Hepatic stellate cell (primary cell): ENCODE measurements around the gene STX5.
"Not testable (repeated sequence)": the region's sequence is repeated elsewhere in the genome, so short reads cannot be mapped to it uniquely, and the experiment has no call there.

ENCODE experiments used
- DNase-seq: peaks from one replicate; pipeline ENCODE4 v3.0.0; 2011; ENCODE audit warnings: low spot score

Gene STX5

GRCh38 chr11:62854013-62854824 lies 22.4 kb upstream of the STX5 start:
- no peak for DNase-seq

GRCh38 chr11:62853279-62853965 lies 21.6 kb upstream of the STX5 start:
- DNase-seq = no peak

DNA sequence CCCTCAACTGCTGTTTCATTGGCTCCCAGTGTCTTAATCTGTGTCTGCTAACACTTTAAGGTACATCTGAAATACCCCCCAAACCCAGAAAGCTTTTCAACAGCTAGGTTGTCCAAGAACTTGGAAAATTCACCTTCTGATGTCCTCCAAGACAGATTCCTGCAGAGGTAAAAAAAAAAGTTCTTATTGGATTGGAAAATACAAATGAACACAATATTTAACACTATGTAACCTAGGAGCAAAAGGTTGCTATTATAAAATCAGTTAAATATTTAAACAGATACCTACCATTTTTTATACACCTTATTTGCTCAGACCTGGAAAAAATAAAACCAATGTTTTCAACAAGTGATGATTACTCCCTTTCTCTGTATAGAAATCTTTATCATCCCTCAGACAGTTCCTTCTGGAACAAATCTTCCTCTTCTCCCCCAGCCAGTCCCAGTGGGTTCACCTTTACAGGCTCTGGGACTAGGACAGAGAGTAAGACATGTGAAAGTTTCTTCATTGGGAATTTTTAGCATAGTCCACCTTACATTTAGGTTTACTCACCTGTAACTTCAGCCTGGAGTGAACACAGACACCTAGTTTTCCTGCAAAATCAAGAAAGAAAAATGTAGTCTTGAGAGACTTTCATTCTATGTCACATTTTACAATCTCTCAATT lies 20.8 kb upstream of the STX5 start:
- DNase-seq = no peak

DNA sequence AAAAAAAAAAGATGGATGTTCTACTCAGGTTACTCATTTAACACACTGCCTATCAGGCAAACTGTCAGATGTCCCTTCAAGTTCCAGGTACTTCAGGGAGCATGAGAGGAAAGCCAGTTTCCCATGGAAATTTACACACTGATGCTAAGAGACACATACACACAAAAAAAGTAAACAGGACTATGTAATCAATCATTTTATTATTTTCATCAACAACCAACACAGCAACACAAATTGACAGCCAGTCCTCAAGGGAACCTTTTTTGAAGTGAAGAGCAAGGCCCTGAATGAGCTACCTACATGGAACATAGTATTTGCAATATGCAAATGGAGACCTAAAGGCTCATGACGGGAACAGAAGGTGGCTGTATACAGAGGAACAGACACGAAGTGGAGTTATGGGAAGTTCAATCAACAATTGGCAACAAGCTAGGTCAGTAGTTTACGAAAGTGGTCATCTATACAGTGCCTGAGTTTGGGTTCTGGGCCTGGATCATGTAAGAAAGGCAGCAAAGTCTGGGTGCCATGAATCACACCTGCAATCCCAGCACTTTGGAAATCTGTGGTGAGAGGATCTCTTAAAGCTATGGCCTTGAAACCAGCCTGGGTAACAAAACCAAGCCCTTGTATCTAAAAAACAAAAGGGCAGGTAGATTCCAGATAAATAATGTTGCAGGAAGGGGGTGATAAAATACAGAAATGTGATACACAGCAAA lies 20.1 kb upstream of the STX5 start:
- no peak for DNase-seq

DNA sequence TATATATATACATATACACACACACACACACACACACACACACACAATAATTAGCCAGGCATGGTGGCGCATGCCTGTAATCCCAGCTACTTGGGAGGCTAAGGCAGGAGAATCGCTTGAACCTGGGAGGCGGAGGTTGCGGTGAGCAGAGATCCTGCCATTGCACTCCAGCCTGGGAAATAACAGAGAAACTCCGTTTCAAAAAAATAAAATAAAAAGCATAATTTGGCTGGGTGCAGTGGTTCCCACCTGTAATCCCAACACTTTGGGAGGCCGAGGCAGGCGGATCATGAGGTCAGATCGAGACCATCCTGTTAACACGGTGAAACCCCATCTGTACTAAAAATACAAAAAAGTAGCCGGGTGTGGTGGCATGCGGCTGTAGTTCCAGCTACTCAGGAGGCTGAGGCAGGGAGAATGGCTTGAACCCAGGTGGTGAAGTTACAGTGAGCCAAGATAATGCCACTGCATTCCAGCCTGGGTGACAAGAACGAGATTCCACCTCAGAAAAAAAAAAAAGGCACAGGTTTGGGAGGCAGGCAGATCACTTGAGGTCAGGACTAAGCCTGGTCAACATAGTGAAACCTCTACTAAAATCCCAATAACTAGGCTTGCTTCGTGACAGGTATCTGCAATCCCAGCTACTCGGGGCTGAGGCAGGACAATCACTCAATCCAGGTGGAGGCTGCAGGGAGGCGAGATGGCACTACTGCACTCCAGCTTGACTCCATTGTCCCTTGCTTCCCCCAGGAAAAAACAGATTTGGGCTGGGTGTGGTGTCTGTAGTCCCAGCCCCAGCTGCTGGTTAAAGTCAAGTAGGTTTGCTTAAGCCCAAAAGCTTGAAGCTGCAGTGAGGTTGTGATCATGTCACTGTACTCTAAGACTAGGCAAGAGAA lies 19.3 kb upstream of the STX5 start:
- no peak for DNase-seq

DNA sequence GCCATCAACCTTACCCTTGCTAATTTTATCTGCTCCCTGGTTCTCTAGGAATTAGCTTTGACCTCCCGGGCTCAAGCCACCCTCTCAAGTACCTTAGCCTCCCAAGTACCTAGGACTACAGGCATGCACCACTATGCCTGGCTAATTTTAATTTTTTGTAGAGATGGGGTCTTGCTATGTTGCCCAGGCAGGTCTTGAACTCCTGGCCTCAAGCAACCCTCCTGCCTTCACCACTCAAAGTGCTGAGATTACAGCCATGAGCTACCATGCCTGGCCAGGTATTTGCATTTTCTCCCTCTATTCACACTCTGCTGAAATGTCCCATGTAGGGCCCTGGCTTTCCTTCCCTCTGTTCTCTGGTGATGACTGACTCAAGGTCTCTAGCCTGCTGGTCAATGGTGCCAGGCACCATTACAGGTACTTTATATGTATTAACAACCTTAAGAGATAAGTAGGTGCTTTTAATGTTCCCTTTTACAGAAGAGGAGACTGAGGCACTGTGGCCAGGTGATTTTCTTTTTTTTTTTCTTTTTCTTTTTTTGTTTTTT lies 16.0 kb upstream of the STX5 start:
- no peak for DNase-seq

DNA sequence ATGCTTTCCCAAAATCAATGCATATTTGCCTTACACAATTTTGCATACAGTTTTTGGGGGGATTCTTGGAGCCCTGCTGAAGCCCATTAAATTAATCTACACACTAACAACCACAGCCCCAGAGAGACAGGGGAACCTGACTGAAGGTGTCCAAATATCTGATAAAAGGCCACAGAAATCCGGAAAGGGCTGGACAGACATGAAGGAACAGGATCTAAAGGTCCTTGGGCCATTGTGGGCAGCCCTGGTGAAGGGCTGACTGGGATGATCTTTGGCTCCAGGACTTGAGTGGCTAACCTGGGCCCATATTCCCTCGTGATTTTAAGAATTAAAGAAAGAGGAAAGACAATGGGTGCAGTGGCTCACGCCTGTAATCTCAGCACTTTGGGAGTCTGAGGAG lies 14.3 kb upstream of the STX5 start:
- DNase-seq = no peak

- no peak for DNase-seq
Measured at GRCh38 chr11:62844154-62844553, 12.3 kb upstream of the STX5 start.

DNA sequence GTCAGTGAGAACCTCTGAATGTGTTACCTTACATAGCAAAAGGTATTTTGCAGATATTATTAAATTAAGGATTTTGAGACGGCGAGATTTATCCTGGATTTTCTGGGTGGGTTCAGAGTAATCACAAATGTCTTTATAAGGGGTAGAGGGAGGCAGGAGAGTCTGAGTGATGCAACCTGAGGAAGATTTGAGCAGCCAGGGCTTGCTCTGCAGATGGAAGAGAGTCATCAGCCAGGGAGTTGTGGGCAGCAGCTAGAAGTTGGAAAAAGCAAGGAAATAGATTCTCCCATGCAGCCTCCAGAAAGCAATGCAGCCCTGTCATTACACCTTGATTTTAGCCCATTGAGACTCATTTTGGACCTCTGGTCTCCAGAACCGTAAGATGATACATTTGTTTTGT lies 11.6 kb upstream of the STX5 start:
- DNase-seq = no peak

DNA sequence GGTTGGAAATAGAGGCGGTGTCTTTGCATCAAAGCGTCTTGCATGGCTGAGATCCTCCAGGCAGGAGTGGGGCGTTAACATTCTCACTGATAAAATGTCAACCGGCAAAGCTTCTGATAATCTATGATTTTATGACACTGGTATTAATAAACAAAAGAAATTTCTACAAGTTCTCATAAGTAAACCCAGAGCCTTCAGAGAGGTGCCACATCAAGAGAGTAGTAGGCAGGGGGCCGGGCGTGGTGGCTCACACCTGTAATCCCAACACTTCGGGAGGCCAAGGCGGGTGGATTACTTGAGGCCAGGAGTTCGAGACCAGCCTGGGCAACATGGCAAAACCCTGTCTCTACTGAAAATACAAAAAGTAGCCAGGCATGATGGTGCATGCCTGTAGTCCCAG lies 11.0 kb upstream of the STX5 start:
- DNase-seq = not testable (repeated sequence)

GRCh38 chr11:62842171-62842741 lies 10.4 kb upstream of the STX5 start:
- DNase-seq = no peak

DNA sequence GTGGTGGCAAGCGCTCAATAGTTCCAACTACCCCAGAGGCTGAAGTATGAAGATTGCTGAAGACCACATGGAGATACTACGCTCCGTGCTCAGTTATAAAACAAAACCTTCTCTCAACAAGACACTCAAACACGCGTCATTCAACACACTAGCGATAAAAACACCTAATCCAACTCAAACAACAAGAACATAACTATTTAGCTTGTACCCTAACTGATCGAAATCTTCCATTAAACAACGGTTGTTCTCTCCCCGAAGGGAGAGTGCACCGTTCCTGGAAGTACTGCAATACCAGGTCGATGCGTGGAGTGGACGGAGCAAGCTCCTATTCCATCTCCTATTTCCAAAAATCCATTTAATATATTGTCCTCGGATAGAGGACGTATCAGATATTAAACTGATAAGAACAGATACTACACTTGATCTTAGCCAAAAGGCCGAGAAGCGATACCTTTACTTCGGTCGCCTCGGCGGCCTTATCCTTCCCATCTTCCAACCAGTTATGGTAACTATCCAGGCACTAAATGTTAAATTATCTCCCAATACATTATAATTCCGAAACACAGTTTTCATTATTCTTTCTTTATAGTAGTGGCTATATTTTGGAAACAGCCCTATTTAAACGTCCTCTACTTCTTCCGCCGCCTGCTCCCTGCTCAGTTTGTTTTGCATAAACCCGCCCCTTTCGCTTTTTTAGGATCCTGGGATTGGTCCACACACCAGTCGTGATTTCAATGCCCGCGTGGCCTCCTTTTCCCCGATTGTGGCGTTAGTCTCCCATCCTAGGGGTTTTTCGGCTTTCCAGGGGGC lies 9.7 kb upstream of the STX5 start:
- DNase-seq = peak; percentile 92

DNA sequence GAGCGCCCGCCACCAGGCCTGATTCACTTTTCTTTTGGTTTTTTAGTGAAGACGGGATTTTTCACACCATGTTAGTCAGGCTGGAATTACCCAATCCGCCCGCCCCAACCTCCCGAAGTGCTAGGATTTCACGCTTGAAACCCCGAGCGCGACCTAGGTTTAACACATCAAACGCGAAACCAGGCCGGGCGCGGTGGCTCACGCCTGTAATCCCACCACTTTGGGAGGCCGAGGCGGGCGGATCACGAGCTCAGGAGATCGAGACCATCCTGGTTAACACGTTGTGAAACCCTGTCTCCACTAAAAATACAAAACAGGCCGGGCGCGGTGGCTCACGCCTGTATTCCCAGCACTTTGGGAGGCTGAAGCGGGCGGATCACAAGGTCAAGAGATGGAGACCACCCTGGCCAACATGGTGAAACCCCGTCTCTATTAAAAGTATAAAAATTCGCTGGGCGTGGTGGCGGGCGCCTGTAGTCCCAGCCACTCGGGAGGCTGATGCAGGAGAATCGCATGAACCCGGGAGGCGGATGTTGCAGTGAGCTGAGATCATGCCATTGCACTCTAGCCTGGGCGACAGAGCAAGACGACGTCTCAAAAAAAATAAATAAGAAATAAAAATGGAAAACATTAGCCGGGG lies 9.0 kb upstream of the STX5 start:
- peak; percentile 50 for DNase-seq

DNA sequence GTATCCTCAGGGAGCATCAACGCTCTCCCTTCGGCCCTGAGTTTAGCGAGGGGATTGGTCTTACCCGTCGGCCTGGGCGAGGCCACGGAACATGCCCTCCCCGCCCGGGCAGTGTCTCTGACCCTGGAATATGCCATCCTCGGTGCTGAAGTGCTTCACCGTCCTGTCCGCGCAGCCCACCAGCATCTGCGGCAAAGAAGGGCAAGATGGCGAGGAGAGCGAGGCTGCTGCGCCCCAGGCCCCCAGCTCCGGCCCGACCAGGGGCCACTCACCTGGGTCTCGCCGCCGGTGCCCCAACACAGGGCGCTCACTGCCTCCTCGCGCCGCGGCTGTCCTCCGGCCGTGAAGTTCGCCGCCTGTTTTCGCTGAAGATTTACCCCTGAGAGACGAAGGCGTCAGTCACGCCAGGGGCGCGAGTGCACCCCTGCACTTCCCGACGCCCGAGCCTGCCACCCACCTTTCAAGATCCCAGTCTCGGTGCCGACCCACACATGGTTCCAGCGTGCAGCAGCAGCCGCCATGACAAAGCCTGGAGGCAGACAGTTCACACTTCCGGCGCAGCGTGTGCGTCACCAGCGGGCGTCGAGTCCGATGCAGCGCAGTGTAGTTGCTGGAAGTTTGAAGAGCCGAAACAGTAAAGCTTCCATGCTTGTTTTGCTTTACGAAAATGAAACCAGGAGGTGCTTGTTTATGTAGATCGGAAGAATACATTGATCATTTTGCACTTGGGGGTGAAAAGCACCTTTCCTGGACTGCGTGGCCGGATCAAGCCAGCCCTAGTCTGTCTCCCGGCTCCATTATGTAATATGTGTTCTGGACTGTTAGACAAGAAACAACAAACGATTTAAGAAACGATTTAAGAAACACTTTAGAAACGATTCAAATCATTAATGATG lies 7.4 kb upstream of the STX5 start, which contains the start of gene WDR74:
Gene WDR74 (minus strand): TSS at position 541 of the 896 bp plus-strand sequence. CDS start 20 bp downstream, at position 521.
- peak; percentile 85 for DNase-seq

DNA sequence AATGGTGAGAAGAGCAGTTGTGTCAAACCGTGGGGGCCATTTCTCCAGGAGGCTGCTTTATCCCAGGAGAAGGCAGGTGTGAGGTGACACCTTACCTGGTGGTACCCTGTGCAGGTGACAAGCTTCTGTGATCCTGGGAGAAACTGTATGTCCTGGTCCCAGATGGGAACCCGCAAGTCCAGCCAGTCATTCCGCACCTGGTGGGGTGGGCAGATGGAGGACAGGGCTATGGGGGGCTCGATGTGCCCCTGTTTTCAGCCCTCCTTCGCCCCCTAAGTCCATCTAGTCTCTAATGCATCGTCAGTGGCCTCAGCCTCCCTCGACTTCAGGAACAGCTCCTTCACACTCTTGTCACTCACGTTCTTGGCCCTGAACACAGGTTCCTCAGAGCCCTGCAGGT lies 3.5 kb upstream of the STX5 start:
- DNase-seq = no peak

DNA sequence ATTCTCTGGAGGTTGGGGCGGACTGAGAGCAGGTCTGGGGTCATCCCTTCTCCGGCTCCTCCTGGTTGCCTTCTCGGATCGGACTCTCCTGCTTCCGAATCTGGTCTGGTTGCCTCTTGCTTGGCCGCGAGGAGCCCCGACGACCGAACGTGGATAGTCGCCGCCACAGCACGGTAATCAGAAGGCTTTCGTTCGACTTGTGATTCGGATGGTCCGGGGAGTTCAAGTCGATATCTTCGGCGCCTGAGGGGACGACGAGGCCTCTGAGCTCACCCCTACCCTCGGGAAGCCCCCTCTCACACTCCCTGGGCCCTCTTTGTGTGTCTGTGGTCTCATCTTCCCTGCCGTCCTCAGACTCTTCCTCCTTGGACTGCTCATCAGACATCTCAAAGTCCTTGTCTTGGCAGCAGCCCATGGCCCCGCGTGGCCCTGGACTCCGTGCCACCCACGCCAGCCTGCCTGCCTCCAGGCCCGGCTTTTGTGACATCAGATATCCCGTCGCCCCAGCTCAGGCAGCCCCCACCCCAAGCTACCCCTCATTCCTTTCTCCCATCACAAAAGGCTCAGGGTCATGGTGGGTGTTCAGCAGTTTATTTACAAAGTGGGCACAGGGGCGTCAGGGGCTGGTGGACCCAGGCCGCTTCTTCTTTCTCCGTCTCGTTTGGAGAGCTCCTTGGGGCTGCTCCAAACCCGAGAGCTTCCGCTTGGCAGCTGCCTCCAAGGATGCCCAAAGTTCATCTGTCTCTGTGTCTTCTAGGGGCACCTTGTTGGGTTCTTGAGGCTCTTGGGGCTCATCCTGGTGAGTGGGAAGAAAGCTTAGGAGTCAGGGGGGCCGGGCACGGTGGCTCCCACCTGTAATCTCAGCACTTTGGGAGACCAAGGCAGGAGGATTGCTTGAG lies 734 bp upstream of the STX5 start, which contains the start of gene TEX54:
Gene TEX54 (minus strand): TSS at position 506 of the 899 bp plus-strand sequence.
- DNase-seq = peak; percentile 24
